Epidermal melanocyte (primary cell): ENCODE measurements around the gene DLX4.

Source experiments
- DNase-seq: peaks from one replicate; pipeline ENCODE4 v3.0.0; 2011; ENCODE audit warnings: low spot score; ENCODE audit not compliant: insufficient read length

The DLX4 gene

GRCh38 chr17:49969134-49969759 is at the start of gene DLX4:
TSS of gene DLX4 (plus strand) at chr17:49969190. CDS start at chr17:49969469, 279 bp downstream.
- DNase-seq, result no peak

- no peak for DNase-seq
These were observed 48.8 kb upstream of the DLX4 start for GRCh38 chr17:49920030-49920769.

- no peak for DNase-seq
These were observed 46.9 kb upstream of the DLX4 start for GRCh38 chr17:49922095-49922494.

- no peak for DNase-seq
These were observed 44.9 kb upstream of the DLX4 start for GRCh38 chr17:49924116-49924515.

- DNase-seq, result no peak
These were observed 44.4 kb upstream of the DLX4 start for GRCh38 chr17:49924589-49924988.

GRCh38 chr17:49925921-49926320 is 43.1 kb upstream of the DLX4 start:
- no peak for DNase-seq

- DNase-seq, result no peak
These were observed 42.1 kb upstream of the DLX4 start for GRCh38 chr17:49926886-49927285.

- DNase-seq, result no peak
These were observed 40.7 kb upstream of the DLX4 start for GRCh38 chr17:49928126-49928800.

GRCh38 chr17:49928837-49929475 is 40.0 kb upstream of the DLX4 start:
- no peak for DNase-seq

GRCh38 chr17:49930880-49931279 is 38.1 kb upstream of the DLX4 start:
- DNase-seq, result no peak

- no peak for DNase-seq
These were observed 37.4 kb upstream of the DLX4 start for GRCh38 chr17:49931416-49932137.

- DNase-seq, result no peak
These were observed 36.8 kb upstream of the DLX4 start for GRCh38 chr17:49932138-49932723.

- no peak for DNase-seq
These were observed 36.1 kb upstream of the DLX4 start for GRCh38 chr17:49932901-49933300.

GRCh38 chr17:49935526-49936210 is 33.3 kb upstream of the DLX4 start:
- no peak for DNase-seq

- DNase-seq, result no peak
These were observed 32.6 kb upstream of the DLX4 start for GRCh38 chr17:49936386-49936785.

GRCh38 chr17:49939318-49939717 is 29.7 kb upstream of the DLX4 start:
- no peak for DNase-seq

GRCh38 chr17:49941427-49941826 is 27.6 kb upstream of the DLX4 start:
- no peak for DNase-seq

GRCh38 chr17:49942947-49943346 is 26.0 kb upstream of the DLX4 start:
- DNase-seq, result no peak

- no peak for DNase-seq
These were observed 24.6 kb upstream of the DLX4 start for GRCh38 chr17:49944273-49944870.

GRCh38 chr17:49946208-49946607 is 22.8 kb upstream of the DLX4 start:
- DNase-seq, result no peak
